OCI-LY3 (cell line): ENCODE results near the gene METTL16.

Experiments
- H2AFZ ChIP-seq: fragments of 200-600, 300-600 bp; shearing (Covaris generic); 2 replicates; pipeline ENCODE4 v1.6.0; 2014; ENCODE audit warnings: antibody characterized with exemption, low read depth, low read length
- H3K27ac ChIP-seq: fragments of 200-600, 300-600 bp; sonication (generic); 2 replicates; pipeline ENCODE4 v1.5.1; 2014; ENCODE audit warnings: mild to moderate bottlenecking, low read length, moderate library complexity, mixed read lengths
- H3K27me3 ChIP-seq: fragments of 200-600, 300-600 bp; sonication (generic); 2 replicates; pipeline ENCODE4 v1.6.1; 2014; ENCODE audit warnings: low read depth, low read length, mixed read lengths
- H3K36me3 ChIP-seq: fragments of 200-600, 300-600 bp; sonication (generic); replicated peaks from 2 replicates; pipeline ENCODE3; 2014; ENCODE audit warnings: low read depth, low read length, mixed read lengths
- H3K4me1 ChIP-seq: fragments of 300-600, 200-600 bp; sonication (generic); 2 replicates; pipeline ENCODE4 v1.6.1; 2014; ENCODE audit warnings: low read length, mixed read lengths
- H3K4me2 ChIP-seq: fragments of 200-600, 300-600 bp; sonication (generic); 2 replicates; pipeline ENCODE4 v1.6.1; 2014; ENCODE audit warnings: low read length, mixed read lengths
- H3K4me3 ChIP-seq: fragments of 300-600, 200-600 bp; sonication (generic); 2 replicates; pipeline ENCODE4 v1.5.1; 2014; ENCODE audit warnings: antibody characterized with exemption, mild to moderate bottlenecking, low read length, moderate library complexity
- H3K79me2 ChIP-seq: fragments of 300-600, 200-600 bp; shearing (Covaris generic); 2 replicates; pipeline ENCODE4 v1.6.1; 2014; ENCODE audit warnings: mild to moderate bottlenecking, low read length, mixed read lengths
- H3K9ac ChIP-seq: fragments of 300-600, 200-600 bp; shearing (Covaris generic); 2 replicates; pipeline ENCODE4 v1.6.0; 2014; ENCODE audit warnings: mild to moderate bottlenecking, low read length, moderate library complexity
- H3K9me3 ChIP-seq: fragments of 200-600, 300-600 bp; shearing (Covaris generic); 2 replicates; pipeline ENCODE4 v1.6.1; 2014; ENCODE audit warnings: low read length, mixed read lengths; ENCODE audit not compliant: insufficient read depth
- H4K20me1 ChIP-seq: fragments of 200-600, 300-600 bp; sonication (generic); 2 replicates; pipeline ENCODE4 v1.6.1; 2016; ENCODE audit warnings: low read length, mixed read lengths; ENCODE audit not compliant: insufficient read depth
- EZH2phosphoT487 ChIP-seq: fragments of 200-600 bp; shearing (Covaris generic); IDR thresholded peaks from 2 replicates; pipeline ENCODE4 v1.6.1; 2018; ENCODE audit warnings: antibody characterized with exemption, mixed run types, low read depth
- TF ChIP-seq, protein P1 (sequence below): fragments of 200-600, 300-600 bp; sonication (generic); IDR thresholded peaks from 2 replicates; pipeline ENCODE4 v1.5.1; 2014; ENCODE audit warnings: antibody characterized with exemption, low read length, low read depth

METTL16 gene

DNA sequence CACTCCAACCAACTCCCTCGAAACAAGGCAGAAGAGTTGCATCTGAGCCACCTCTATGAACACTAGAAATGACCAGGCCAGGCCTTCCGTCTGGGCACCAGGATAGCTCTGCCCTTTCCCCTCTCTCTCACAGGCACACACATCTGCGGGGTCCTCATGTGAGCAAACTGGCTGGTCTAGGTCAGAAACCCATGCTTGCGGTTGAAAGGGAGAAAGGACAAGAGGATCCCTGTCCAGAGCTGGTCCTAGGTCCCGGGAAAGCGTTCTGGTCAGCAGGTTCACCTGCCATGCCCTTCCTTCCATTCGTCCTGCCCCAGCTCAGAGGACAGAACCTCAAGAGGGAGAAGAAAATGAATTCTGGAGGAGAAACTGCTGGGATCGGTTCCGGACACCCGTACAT, 113.5 kb downstream of the METTL16 start:
- Histone ChIP-seq H3K9ac (no peak overlapping the region), H3K36me3 (no peaks in the 10 kb centered on the region), H3K27me3 (no peaks in the 10 kb centered on the region), H3K4me2 (no peak overlapping the region), H3K79me2 (peaks cover 30% of the 10 kb centered on the region; the same call in 1 of the 2 replicates), H4K20me1 (peaks cover 28% of the 10 kb centered on the region), H3K27ac (no peak overlapping the region), H2AFZ (no peak overlapping the region), H3K9me3 (no peaks in the 10 kb centered on the region), H3K4me3 (no peak overlapping the region), H3K4me1 (peaks cover 27% of the 10 kb centered on the region)
- TF ChIP-seq EZH2phosphoT487: no peak
- TF ChIP-seq, protein P1, sequence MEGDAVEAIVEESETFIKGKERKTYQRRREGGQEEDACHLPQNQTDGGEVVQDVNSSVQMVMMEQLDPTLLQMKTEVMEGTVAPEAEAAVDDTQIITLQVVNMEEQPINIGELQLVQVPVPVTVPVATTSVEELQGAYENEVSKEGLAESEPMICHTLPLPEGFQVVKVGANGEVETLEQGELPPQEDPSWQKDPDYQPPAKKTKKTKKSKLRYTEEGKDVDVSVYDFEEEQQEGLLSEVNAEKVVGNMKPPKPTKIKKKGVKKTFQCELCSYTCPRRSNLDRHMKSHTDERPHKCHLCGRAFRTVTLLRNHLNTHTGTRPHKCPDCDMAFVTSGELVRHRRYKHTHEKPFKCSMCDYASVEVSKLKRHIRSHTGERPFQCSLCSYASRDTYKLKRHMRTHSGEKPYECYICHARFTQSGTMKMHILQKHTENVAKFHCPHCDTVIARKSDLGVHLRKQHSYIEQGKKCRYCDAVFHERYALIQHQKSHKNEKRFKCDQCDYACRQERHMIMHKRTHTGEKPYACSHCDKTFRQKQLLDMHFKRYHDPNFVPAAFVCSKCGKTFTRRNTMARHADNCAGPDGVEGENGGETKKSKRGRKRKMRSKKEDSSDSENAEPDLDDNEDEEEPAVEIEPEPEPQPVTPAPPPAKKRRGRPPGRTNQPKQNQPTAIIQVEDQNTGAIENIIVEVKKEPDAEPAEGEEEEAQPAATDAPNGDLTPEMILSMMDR: no peak

DNA sequence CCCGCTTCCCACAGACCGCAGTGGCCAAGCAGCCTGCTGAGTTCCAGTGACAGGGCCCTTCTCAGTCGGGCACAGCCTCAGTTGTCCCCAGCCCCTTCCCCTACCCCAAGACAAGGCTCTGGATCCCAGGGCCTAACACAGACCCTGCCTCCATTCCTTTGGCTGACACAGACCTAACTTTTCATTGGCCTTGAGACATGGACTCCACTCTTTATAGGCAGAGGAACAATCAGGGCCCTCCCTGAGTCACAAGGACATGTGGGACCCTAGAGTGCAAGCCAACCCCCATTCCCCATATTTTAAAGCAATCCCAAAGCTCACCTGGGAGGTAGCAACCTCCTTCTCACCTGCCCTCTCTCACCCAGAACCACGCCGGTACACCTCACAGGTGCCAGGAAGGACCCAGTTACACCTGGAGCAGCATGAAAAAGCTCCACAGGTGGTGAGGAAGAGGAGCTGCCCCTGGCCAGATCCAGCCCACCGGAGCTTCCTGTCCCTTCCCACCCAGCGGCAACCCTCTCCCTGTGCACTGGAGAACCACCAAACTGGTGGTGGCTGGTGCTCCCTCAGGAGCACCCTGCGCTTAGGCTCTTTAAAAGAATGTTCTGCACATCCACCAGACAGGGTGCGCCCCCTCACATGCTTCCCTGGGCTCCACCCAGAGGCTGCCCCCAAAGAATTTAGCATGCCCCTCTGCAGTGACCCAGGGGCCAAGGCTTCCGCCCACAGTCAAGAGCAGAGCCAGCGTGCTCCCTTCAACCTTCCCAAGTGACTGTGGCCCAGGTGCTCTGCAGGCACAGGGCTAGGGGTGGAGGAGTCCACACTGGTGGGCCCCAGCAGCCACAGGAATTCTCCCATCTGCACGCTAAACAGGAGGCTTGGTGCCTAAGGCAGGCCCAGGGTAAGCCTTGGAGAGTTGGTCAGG, 114.2 kb downstream of the METTL16 start:
- peaks cover 30% of the 10 kb centered on the region; the same call in 1 of the 2 replicates for H3K79me2 ChIP-seq
- peaks cover 28% of the 10 kb centered on the region for H4K20me1 ChIP-seq
- no peak for TF ChIP-seq EZH2phosphoT487
- TF ChIP-seq, protein P1: no peak

DNA sequence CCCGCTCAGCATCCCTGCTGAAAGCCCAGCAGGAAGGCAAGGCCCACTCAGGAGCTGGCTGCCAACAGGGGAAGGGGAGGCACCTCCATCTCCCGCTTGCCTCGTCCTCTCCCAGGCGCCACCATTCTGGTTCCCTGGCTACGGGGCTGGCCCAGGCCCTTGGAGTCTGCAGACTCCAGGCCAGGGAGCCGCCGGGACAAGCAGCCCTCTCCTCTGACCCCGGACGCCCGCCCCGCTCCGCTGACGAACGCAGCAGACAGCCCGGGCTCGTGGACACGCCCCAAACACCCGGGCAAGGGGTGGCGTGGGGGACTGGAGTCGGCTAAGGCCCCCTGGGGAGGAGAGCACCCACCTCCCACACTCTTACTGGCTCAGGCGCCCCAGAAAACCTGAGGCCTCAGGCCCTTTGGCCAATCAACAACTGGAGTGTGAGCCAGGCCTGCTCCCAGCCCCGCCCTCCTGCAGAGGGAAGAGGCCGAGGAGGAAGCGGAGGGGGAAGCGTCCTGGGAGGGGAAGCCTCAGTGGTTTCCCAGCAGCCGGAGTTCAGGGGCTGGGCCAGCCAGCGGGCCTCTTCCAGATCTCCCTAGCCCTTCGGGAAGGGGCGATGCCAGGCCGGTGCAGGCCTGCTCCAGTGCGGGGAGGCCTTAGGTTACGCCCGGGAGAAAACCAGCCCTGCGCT, 115.0 kb downstream of the METTL16 start:
- Histone ChIP-seq H3K79me2 (peaks cover 34% of the 10 kb centered on the region), H4K20me1 (peaks cover 28% of the 10 kb centered on the region), H3K4me1 (peaks cover 27% of the 10 kb centered on the region), H3K9ac (peak overlapping the region; percentile 54; the same call in 1 of the 2 replicates), H3K36me3 (no peaks in the 10 kb centered on the region), H3K27me3 (no peaks in the 10 kb centered on the region), H3K4me2 (peak overlapping the region; percentile 82), H3K9me3 (no peaks in the 10 kb centered on the region), H3K4me3 (peak overlapping the region; percentile 74), H2AFZ (no peak overlapping the region), H3K27ac (peak overlapping the region; percentile 22; the same call in 1 of the 2 replicates)
- TF ChIP-seq, protein P1: no peak
- no peak for TF ChIP-seq EZH2phosphoT487

More for the DNA sequence above, 114.2 kb downstream of the METTL16 start:
- Histone ChIP-seq H2AFZ (no peak overlapping the region), H3K9me3 (no peaks in the 10 kb centered on the region), H3K4me3 (peak overlapping the region; percentile 74), H3K27me3 (no peaks in the 10 kb centered on the region), H3K9ac (peak overlapping the region; percentile 54; the same call in 1 of the 2 replicates), H3K36me3 (no peaks in the 10 kb centered on the region), H3K4me1 (peaks cover 27% of the 10 kb centered on the region), H3K4me2 (peak overlapping the region; percentile 82), H3K27ac (peak overlapping the region; percentile 22; the same call in 1 of the 2 replicates)

DNA sequence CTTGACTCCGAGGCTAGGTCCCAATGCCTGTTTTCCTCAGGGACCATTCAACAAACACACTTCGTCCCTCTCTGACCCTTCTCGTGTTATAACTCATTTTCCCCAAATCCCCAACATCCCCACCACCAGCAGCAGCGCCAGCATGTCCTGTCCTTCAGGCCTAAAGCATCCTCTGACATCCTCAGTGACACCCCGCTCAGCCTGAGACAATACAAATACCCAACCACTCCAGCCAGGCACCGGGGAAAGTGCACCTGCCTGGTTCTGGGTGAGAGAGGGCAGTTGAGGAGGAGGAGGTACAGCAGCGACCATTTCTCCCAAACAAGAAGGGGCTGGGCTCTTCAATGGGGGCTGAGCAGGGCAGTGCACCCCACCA, 115.5 kb downstream of the METTL16 start:
- no peaks in the 10 kb centered on the region for H3K36me3 ChIP-seq
- peaks cover 28% of the 10 kb centered on the region for H4K20me1 ChIP-seq
- no peak overlapping the region for H2AFZ ChIP-seq
- H3K4me3 ChIP-seq: peak overlapping the region; percentile 74
- 0 out of 2 replicates have a peak overlapping the region, but pooled peaks have one; percentile 22 for H3K27ac ChIP-seq
- H3K4me1 ChIP-seq: peaks cover 32% of the 10 kb centered on the region
- peaks cover 39% of the 10 kb centered on the region for H3K79me2 ChIP-seq
- TF ChIP-seq, protein P1: no peak
- TF ChIP-seq EZH2phosphoT487: no peak
- peak overlapping the region; percentile 54; the same call in 1 of the 2 replicates for H3K9ac ChIP-seq
- H3K27me3 ChIP-seq: no peaks in the 10 kb centered on the region
- peak overlapping the region; percentile 82 for H3K4me2 ChIP-seq
- H3K9me3 ChIP-seq: no peaks in the 10 kb centered on the region
